Cardiac fibroblast (primary cell): Measurements from ENCODE around the gene FHL2.
A peak's percentile ranks its signal among the peaks of the same experiment; 100 is the strongest.

Experiments used
- DNase-seq, 2 donors: peaks; one replicate each; pipeline versions ENCODE4 v3.0.0 to v3.0.0-alpha.2; 2010; ENCODE audit warnings: low read depth in 2 of 2
- H3K4me3 ChIP-seq, 2 donors: replicated peaks in 1 of 2; 1 replicate in 1 of 2; 2 replicates in 1 of 2; pipeline ENCODE4 v1.5.1; 2011; ENCODE audit warnings: low read depth in 2 of 2, low read length in 2 of 2, mild to moderate bottlenecking in 2 of 2, moderate library complexity in 1 of 2
- CTCF ChIP-seq: IDR thresholded peaks from one replicate; pipeline ENCODE4 v1.5.1; 2011; ENCODE audit warnings: low read depth, mild to moderate bottlenecking, low read length, inconsistent platforms

The FHL2 gene

DNA sequence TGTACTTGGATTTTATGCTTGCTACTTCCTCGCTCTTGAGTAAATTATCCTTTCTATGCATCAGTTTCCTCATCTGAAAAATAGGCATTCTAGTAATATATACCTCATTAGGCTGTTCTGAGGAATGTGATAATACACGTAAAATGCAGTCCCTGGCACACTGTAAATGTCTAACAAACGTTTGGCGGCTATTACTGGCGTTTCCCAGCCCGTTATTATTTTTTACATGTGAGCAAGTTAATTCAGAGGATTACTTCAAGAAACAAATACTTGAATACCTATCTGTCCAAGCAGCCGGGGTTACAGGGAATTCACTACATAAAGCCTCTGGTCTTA lies 62.1 kb downstream of the FHL2 start:
- H3K4me3 ChIP-seq, result peak overlapping the region; percentile 82 to 85

GRCh38 chr2:105335469-105335868 lies 63.4 kb downstream of the FHL2 start:
- DNase-seq, result no peak
- no peak overlapping the region for H3K4me3 ChIP-seq
- no peak for TF ChIP-seq CTCF

More for the DNA sequence above, 62.1 kb downstream of the FHL2 start:
- TF ChIP-seq CTCF, result no peak
- no peak for DNase-seq

- TF ChIP-seq CTCF, result no peak
- DNase-seq, result no peak
- no peak overlapping the region for H3K4me3 ChIP-seq
Observed at GRCh38 chr2:105334211-105334610, 64.6 kb downstream of the FHL2 start.

- H3K4me3 ChIP-seq, result no peak overlapping the region
- TF ChIP-seq CTCF, result no peak
- no peak for DNase-seq
Observed at GRCh38 chr2:105330681-105331375, 68.0 kb downstream of the FHL2 start.

GRCh38 chr2:105329561-105330495 lies 69.0 kb downstream of the FHL2 start, which contains the start of gene TGFBRAP1:
Gene TGFBRAP1, minus strand, starts transcription at chr2:105329735. Its CDS starts 21,434 bp downstream, at chr2:105308301.
- peak within 1 kb of the TSS; percentile 64 to 69 for H3K4me3 ChIP-seq
- TF ChIP-seq CTCF, result no peak
- peak in 1 of 2 donors; percentile 60 for DNase-seq

- DNase-seq, result no peak
- H3K4me3 ChIP-seq, result peak overlapping the region; percentile 64 to 69
- TF ChIP-seq CTCF, result no peak
Observed at GRCh38 chr2:105329197-105329554, 69.7 kb downstream of the FHL2 start.
